Neural progenitor cell (in vitro differentiated cells): ENCODE results near the gene LRRTM4. TPM values are rescaled to one million over a fixed set of nuclear protein-coding genes. Genes with fewer than 3 reads are reported as not detected.

ENCODE experiments used
- DNase-seq: peaks from one replicate; pipeline ENCODE4 v3.0.0-alpha.2; 2016; ENCODE audit warnings: low spot score
- H2AFZ ChIP-seq: fragments of 200-600 bp; sonication (generic); replicated peaks from 2 replicates; pipeline ENCODE4 v1.6.1; 2016; ENCODE audit warnings: antibody characterized with exemption
- H3F3A ChIP-seq: fragments of 200-600 bp; sonication (generic); 2 replicates; pipeline ENCODE4 v1.6.1; 2016; ENCODE audit warnings: antibody characterized with exemption, low read depth
- H3K27ac ChIP-seq: fragments of 200-600 bp; sonication (generic); 2 replicates; pipeline ENCODE4 v1.5.1; 2016; ENCODE audit warnings: mild to moderate bottlenecking
- H3K27me3 ChIP-seq: fragments of 200-600 bp; sonication (generic); 2 replicates; pipeline ENCODE4 v1.6.1; 2016; ENCODE audit warnings: mild to moderate bottlenecking, moderate library complexity
- H3K36me3 ChIP-seq: fragments of 200-600 bp; sonication (generic); 2 replicates; pipeline ENCODE4 v1.5.1; 2016
- H3K4me1 ChIP-seq: fragments of 200-600 bp; sonication (generic); 2 replicates; pipeline ENCODE4 v1.6.1; 2016; ENCODE audit warnings: mixed run types
- H3K4me2 ChIP-seq: fragments of 200-600 bp; sonication (generic); 2 replicates; pipeline ENCODE4 v1.6.1; 2016
- H3K4me3 ChIP-seq: fragments of 200-600 bp; sonication (generic); 2 replicates; pipeline ENCODE4 v1.5.1; 2016
- H3K79me2 ChIP-seq: fragments of 200-600 bp; sonication (generic); 2 replicates; pipeline ENCODE4 v1.6.1; 2016; ENCODE audit warnings: low read depth
- H3K9ac ChIP-seq: fragments of 200-600 bp; sonication (generic); 2 replicates; pipeline ENCODE4 v1.6.1; 2016
- H3K9me3 ChIP-seq: fragments of 200-600 bp; sonication (generic); 2 replicates; pipeline ENCODE4 v1.5.1; 2016; ENCODE audit warnings: low read depth
- H4K20me1 ChIP-seq: fragments of 200-600 bp; sonication (generic); 2 replicates; pipeline ENCODE4 v1.6.1; 2016; ENCODE audit warnings: low read depth
- H3K27ac Mint-ChIP-seq: 3 replicates; pipeline ENCODE4 v1.8.0; 2021; ENCODE audit warnings: mixed read lengths
- H3K27me3 Mint-ChIP-seq: 2 replicates; pipeline ENCODE4 v1.8.0; 2022; ENCODE audit warnings: low read depth, mild to moderate bottlenecking, inconsistent platforms, moderate library complexity, mixed read lengths; ENCODE audit not compliant: insufficient read depth
- H3K36me3 Mint-ChIP-seq: 3 replicates; pipeline ENCODE4 v1.8.0; 2021; ENCODE audit warnings: mixed read lengths
- H3K4me1 Mint-ChIP-seq: 3 replicates; pipeline ENCODE4 v1.8.0; 2021; ENCODE audit warnings: mixed read lengths
- H3K4me3 Mint-ChIP-seq: 3 replicates; pipeline ENCODE4 v1.8.0; 2021; ENCODE audit warnings: mild to moderate bottlenecking, moderate library complexity, mixed read lengths
- H3K9me3 Mint-ChIP-seq: 3 replicates; pipeline ENCODE4 v1.8.0; 2020; ENCODE audit warnings: mixed read lengths
- EZH2 ChIP-seq: fragments of 200-600 bp; sonication (generic); IDR thresholded peaks from 2 replicates; pipeline ENCODE4 v1.6.1; 2017; ENCODE audit warnings: antibody characterized with exemption, mild to moderate bottlenecking, moderate library complexity
- EZH2phosphoT487 ChIP-seq: fragments of 200-600 bp; sonication (generic); IDR thresholded peaks from 2 replicates; pipeline ENCODE4 v1.6.1; 2017; ENCODE audit warnings: antibody characterized with exemption
- total RNA-seq: library from RNA; depleted of rRNA; stranded (reverse); fragments of >200 nt; gene quantifications from 2 replicates; pipeline ENCODE4 v1.2.3, GENCODE V29; 2015; ENCODE audit warnings: low replicate concordance
- TF ChIP-seq, protein P1 (sequence below): fragments of 200-600 bp; sonication (generic); IDR thresholded peaks from 2 replicates; pipeline ENCODE4 v1.5.1; 2017; ENCODE audit warnings: antibody characterized with exemption, mild to moderate bottlenecking

The LRRTM4 gene
- total RNA-seq, 1 donor from 2014 or later, result 20.4 TPM

DNA sequence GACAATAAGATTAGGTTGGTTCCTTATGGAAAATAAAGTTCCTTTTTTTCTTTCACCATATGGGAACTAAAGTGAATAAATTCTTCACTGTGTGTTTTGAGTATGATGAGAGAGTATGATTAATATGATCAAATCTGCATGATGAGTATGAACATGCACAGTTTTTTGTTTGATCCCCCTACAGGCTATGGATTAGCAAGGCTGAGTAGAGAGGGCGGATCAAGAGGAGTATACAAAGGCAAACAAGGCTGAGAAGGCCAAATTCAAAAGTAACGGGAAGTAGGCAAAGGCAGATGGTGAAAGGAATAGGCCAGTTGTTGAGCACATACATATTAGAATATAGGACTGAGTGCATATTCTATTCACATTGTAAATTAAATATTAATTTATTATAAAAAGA, 508.2 kb downstream of the LRRTM4 start:
- Histone ChIP-seq H3K36me3 (no peaks in the 10 kb centered on the region), H3K4me2 (no peak overlapping the region), H3F3A (no peaks in the 10 kb centered on the region), H3K79me2 (no peaks in the 10 kb centered on the region), H3K27me3 (no peaks in the 10 kb centered on the region), H3K4me3 (no peak overlapping the region), H2AFZ (no peak overlapping the region), H3K9ac (no peak overlapping the region), H3K27ac (no peak overlapping the region), H4K20me1 (no peaks in the 10 kb centered on the region), H3K9me3 (no peaks in the 10 kb centered on the region), H3K4me1 (peaks cover 24% of the 10 kb centered on the region)
- Mint-ChIP-seq H3K36me3 (no peaks in the 10 kb centered on the region), H3K27me3 (peaks cover 4% of the 10 kb centered on the region), H3K4me1 (peaks cover 37% of the 10 kb centered on the region), H3K27ac (no peak overlapping the region), H3K4me3 (no peak overlapping the region), H3K9me3 (peaks cover 10% of the 10 kb centered on the region)
- TF ChIP-seq EZH2phosphoT487 (no peak), EZH2 (no peak)
- TF ChIP-seq, protein P1, sequence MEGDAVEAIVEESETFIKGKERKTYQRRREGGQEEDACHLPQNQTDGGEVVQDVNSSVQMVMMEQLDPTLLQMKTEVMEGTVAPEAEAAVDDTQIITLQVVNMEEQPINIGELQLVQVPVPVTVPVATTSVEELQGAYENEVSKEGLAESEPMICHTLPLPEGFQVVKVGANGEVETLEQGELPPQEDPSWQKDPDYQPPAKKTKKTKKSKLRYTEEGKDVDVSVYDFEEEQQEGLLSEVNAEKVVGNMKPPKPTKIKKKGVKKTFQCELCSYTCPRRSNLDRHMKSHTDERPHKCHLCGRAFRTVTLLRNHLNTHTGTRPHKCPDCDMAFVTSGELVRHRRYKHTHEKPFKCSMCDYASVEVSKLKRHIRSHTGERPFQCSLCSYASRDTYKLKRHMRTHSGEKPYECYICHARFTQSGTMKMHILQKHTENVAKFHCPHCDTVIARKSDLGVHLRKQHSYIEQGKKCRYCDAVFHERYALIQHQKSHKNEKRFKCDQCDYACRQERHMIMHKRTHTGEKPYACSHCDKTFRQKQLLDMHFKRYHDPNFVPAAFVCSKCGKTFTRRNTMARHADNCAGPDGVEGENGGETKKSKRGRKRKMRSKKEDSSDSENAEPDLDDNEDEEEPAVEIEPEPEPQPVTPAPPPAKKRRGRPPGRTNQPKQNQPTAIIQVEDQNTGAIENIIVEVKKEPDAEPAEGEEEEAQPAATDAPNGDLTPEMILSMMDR, result no peak
- DNase-seq, result no peak

DNA sequence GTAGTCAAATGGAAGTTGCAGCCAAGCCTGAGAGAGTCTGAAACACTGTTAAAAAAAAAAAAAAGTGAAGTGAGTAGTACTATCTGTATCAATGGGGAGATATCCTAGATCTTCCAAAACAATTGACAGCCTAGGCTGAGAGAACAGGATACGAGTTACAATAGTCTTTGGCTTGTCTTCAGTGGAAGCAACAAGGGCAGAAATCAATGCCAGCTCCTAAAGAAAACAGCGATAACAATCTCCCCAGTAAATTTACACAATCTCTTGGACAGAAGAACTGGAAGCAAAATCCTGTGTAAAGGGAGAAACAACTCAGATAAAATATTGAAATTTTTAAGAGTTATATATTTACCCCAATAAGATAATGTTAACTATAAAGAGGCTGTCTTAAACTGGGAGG, 508.7 kb downstream of the LRRTM4 start:
- no peaks in the 10 kb centered on the region for H4K20me1 ChIP-seq
- H3K4me3 Mint-ChIP-seq, result no peak overlapping the region
- no peaks in the 10 kb centered on the region for H3K9me3 ChIP-seq
- H3K36me3 Mint-ChIP-seq, result no peaks in the 10 kb centered on the region
- no peaks in the 10 kb centered on the region for H3K79me2 ChIP-seq
- no peaks in the 10 kb centered on the region for H3F3A ChIP-seq
- no peaks in the 10 kb centered on the region for H3K27me3 ChIP-seq
- H3K9me3 Mint-ChIP-seq, result peaks cover 10% of the 10 kb centered on the region
- no peak overlapping the region for H3K4me2 ChIP-seq
- no peak overlapping the region for H3K27ac ChIP-seq
- H3K36me3 ChIP-seq, result no peaks in the 10 kb centered on the region
- TF ChIP-seq EZH2phosphoT487 (no peak), EZH2 (no peak)
- TF ChIP-seq, protein P1, result no peak
- no peak for DNase-seq
- peak overlapping the region; percentile 68 for H3K27ac Mint-ChIP-seq
- no peak overlapping the region for H3K4me3 ChIP-seq
- H3K4me1 Mint-ChIP-seq, result peaks cover 39% of the 10 kb centered on the region
- H2AFZ ChIP-seq, result no peak overlapping the region
- H3K27me3 Mint-ChIP-seq, result peaks cover 4% of the 10 kb centered on the region
- peaks cover 24% of the 10 kb centered on the region for H3K4me1 ChIP-seq
- H3K9ac ChIP-seq, result no peak overlapping the region

DNA sequence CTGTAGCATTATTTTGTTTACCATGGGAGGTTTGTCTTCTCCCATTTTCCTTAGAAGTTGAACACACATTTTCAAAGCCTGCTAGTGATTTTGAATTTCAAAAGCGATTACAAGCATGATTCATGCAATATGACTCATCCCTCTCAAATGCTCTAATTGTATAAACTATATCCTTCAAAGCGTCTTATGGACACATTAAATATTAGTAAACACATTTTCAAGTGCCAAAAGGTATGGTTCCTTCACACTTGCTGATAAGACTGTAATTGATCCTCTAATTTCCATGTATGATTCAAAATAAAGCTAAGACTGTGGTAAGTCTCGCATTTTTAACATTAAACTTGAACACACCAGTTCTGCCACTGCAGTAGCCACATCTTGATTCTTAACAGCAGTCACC, 512.9 kb downstream of the LRRTM4 start:
- Histone ChIP-seq H3K27ac (no peak overlapping the region), H3K4me2 (no peak overlapping the region), H3F3A (no peaks in the 10 kb centered on the region), H3K4me3 (no peak overlapping the region), H4K20me1 (no peaks in the 10 kb centered on the region), H2AFZ (no peak overlapping the region), H3K9me3 (no peaks in the 10 kb centered on the region), H3K4me1 (peaks cover 31% of the 10 kb centered on the region), H3K27me3 (no peaks in the 10 kb centered on the region), H3K79me2 (no peaks in the 10 kb centered on the region), H3K9ac (no peak overlapping the region), H3K36me3 (no peaks in the 10 kb centered on the region)
- H3K27ac Mint-ChIP-seq, result peak overlapping the region; percentile 88
- peaks cover 14% of the 10 kb centered on the region for H3K9me3 Mint-ChIP-seq
- H3K27me3 Mint-ChIP-seq, result peaks cover 7% of the 10 kb centered on the region
- TF ChIP-seq, protein P1, result no peak
- TF ChIP-seq EZH2 (no peak), EZH2phosphoT487 (no peak)
- H3K36me3 Mint-ChIP-seq, result peaks cover 5% of the 10 kb centered on the region
- no peak for DNase-seq
- H3K4me1 Mint-ChIP-seq, result peaks cover 49% of the 10 kb centered on the region
- no peak overlapping the region for H3K4me3 Mint-ChIP-seq
